ENCODE measurements around the gene ASB1. TPM values are rescaled to one million over a fixed set of nuclear protein-coding genes. Genes with fewer than 3 reads are reported as not detected.
A peak's percentile ranks its signal among the peaks of the same experiment; 100 is the strongest.
"Not testable (repeated sequence)": the region's sequence is repeated elsewhere in the genome, so short reads cannot be mapped to it uniquely, and the experiment has no call there.

The ASB1 gene
- total RNA-seq, 1 donor = 45.5 TPM

GRCh38 chr2:238435752-238436096 is 9.0 kb downstream of the ASB1 start:
- TF ChIP-seq, protein P1, sequence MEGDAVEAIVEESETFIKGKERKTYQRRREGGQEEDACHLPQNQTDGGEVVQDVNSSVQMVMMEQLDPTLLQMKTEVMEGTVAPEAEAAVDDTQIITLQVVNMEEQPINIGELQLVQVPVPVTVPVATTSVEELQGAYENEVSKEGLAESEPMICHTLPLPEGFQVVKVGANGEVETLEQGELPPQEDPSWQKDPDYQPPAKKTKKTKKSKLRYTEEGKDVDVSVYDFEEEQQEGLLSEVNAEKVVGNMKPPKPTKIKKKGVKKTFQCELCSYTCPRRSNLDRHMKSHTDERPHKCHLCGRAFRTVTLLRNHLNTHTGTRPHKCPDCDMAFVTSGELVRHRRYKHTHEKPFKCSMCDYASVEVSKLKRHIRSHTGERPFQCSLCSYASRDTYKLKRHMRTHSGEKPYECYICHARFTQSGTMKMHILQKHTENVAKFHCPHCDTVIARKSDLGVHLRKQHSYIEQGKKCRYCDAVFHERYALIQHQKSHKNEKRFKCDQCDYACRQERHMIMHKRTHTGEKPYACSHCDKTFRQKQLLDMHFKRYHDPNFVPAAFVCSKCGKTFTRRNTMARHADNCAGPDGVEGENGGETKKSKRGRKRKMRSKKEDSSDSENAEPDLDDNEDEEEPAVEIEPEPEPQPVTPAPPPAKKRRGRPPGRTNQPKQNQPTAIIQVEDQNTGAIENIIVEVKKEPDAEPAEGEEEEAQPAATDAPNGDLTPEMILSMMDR (IDR thresholded peaks at IDR 0.05; ENCODE audit: insufficient read depth, low read length) = no peak
- DNase-seq (ENCODE audit: low read depth) = no peak
- H3K4me3 ChIP-seq (ENCODE audit: low read depth, low read length) = no peak overlapping the region

GRCh38 chr2:238438856-238439849 is 12.4 kb downstream of the ASB1 start:
- peak overlapping the region; percentile 25 for H3K4me3 ChIP-seq (ENCODE audit: low read depth, low read length)
- DNase-seq (ENCODE audit: low read depth) = peak; percentile 100
- TF ChIP-seq, protein P1 (IDR thresholded peaks at IDR 0.05; ENCODE audit: insufficient read depth, low read length) = no peak

DNA sequence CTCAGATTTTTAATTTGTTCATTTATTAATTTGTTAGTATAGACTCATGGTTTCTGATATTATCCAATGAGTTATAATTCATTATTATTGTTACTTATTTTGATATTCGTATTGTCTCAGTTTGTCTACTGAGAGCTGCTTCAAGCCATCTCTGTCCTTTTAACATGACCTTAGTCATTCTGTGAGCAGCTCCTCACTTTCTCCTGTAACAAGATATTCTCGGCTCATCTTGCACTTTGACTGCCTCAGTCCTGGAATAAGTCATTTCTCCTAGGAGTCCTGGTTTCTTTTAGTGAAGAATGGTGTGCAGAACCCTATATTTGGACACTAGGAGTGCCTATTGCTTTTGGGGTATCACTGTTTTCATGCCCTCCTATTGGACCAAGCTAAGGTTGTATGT is 13.2 kb downstream of the ASB1 start:
- TF ChIP-seq, protein P1 (IDR thresholded peaks at IDR 0.05; ENCODE audit: insufficient read depth, low read length) = no peak
- H3K4me3 ChIP-seq (ENCODE audit: low read depth, low read length) = peak overlapping the region; percentile 3
- no peak for DNase-seq (ENCODE audit: low read depth)

DNA sequence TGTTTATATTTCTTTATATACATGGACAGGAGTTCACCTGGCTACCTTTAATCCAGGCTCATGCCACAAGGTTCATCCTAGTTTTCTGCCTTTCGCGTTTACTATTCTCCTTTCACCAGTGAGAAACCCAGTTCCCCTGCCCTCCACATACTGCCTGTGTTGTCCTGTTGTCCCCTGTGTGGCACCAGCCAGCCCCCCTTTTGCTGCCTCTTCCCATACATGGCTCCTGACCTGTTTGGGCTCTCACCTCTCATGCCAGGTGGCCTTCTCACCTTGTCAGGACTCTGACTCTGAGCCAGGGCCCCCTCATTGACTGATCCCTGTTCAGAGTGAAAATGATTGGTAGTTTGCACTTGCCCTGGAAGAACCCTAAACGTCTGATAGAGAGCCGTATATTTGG is 13.6 kb downstream of the ASB1 start:
- DNase-seq (ENCODE audit: low read depth) = no peak
- no peak overlapping the region for H3K4me3 ChIP-seq (ENCODE audit: low read depth, low read length)
- TF ChIP-seq, protein P1 (IDR thresholded peaks at IDR 0.05; ENCODE audit: insufficient read depth, low read length) = no peak

GRCh38 chr2:238440767-238441166 is 14.0 kb downstream of the ASB1 start:
- no peak overlapping the region for H3K4me3 ChIP-seq (ENCODE audit: low read depth, low read length)
- TF ChIP-seq, protein P1 (IDR thresholded peaks at IDR 0.05; ENCODE audit: insufficient read depth, low read length) = no peak
- no peak for DNase-seq (ENCODE audit: low read depth)

GRCh38 chr2:238441262-238442114 is 14.8 kb downstream of the ASB1 start:
- TF ChIP-seq, protein P1 (IDR thresholded peaks at IDR 0.05; ENCODE audit: insufficient read depth, low read length) = no peak
- H3K4me3 ChIP-seq (ENCODE audit: low read depth, low read length) = no peak overlapping the region
- DNase-seq (ENCODE audit: low read depth) = no peak

DNA sequence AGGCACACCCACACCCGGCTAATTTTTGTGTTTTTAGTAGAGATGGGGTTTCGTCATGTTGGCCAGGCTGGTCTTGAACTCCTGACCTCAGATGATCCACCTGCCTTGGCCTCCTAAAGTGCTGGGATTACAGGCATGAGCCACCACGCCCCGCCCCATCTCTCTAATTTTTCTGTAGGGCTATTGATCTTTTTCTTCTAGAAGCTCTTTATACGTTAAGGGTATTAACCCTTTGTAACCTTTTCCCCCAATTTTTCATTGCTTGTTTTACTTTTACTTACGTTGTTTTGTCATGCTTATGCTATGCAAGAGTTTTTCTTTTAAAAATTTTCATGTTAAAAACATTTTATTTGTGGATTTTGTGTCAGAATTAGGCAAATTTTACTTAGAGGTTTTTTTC is 15.5 kb downstream of the ASB1 start:
- not testable (repeated sequence) for H3K4me3 ChIP-seq (ENCODE audit: low read depth, low read length); DNase-seq (ENCODE audit: low read depth)

Measured in fibroblast of the aortic adventitia (primary cell).